ENCODE data around the gene CC2D2A. TPM values are rescaled to one million over a fixed set of nuclear protein-coding genes. Genes with fewer than 3 reads are reported as not detected.

The CC2D2A gene
- total and polyA plus RNA-seq, 2 of the 13 experiments (the other 11 are each of a cell fraction or from before 2014, with no cell fraction given) = 4.2 to 7.2 TPM

- no peak for TF ChIP-seq CSRNP2 (CRISPR knock-in tag; conservative IDR thresholded peaks at IDR 0.05; ENCODE audit: low read depth)
- TF ChIP-seq ZNF503 (CRISPR knock-in tag; IDR thresholded peaks at IDR 0.05) = no peak
- no peak for TF ChIP-seq ZNF3 (CRISPR knock-in tag; IDR thresholded peaks at IDR 0.05)
- no peak for TF ChIP-seq NAIF1 (CRISPR knock-in tag; IDR thresholded peaks at IDR 0.05; ENCODE audit: borderline replicate concordance)
- TF ChIP-seq ZBTB1 (CRISPR knock-in tag; IDR thresholded peaks at IDR 0.05; ENCODE audit: borderline replicate concordance) = no peak
- TF ChIP-seq NRL (CRISPR knock-in tag; IDR thresholded peaks at IDR 0.05; ENCODE audit: borderline replicate concordance) = no peak
- no peak for TF ChIP-seq SALL1 (CRISPR knock-in tag; IDR thresholded peaks at IDR 0.05)
- no peak for TF ChIP-seq CSRNP1 (CRISPR knock-in tag; IDR thresholded peaks at IDR 0.05)
- no peak for TF ChIP-seq KDM4B (CRISPR knock-in tag; IDR thresholded peaks at IDR 0.05)
- TF ChIP-seq NFKB2 (CRISPR knock-in tag; IDR thresholded peaks at IDR 0.05; ENCODE audit: borderline replicate concordance) = no peak
- TF ChIP-seq IKZF4 (CRISPR knock-in tag; IDR thresholded peaks at IDR 0.05; ENCODE audit: borderline replicate concordance, low read depth, not compliant biosample characterization) = no peak
- no peak for TF ChIP-seq SETDB1 (CRISPR knock-in tag; IDR thresholded peaks at IDR 0.05; ENCODE audit: borderline replicate concordance)
- TF ChIP-seq EZH2 (conservative IDR thresholded peaks at IDR 0.05; ENCODE audit: low read depth, low read length) = no peak
- TF ChIP-seq ZNF431 (CRISPR knock-in tag; IDR thresholded peaks at IDR 0.05; ENCODE audit: borderline replicate concordance, low read depth) = no peak
- TF ChIP-seq GLMP (CRISPR knock-in tag; IDR thresholded peaks at IDR 0.05; ENCODE audit: borderline replicate concordance) = no peak
- no peak for TF ChIP-seq GPBP1L1 (CRISPR knock-in tag; IDR thresholded peaks at IDR 0.05)
- TF ChIP-seq ZMYM2 (CRISPR knock-in tag; IDR thresholded peaks at IDR 0.05) = peak; percentile 33; the same call in 1 of the 2 replicates
- no peak for TF ChIP-seq YEATS2 (CRISPR knock-in tag; IDR thresholded peaks at IDR 0.05; ENCODE audit: borderline replicate concordance)
- TF ChIP-seq EP300 (IDR thresholded peaks at IDR 0.05; ENCODE audit: low read depth in 2 of 2, low read length in 2 of 2) = no peak
- TF ChIP-seq EP300 (CRISPR knock-in tag; IDR thresholded peaks at IDR 0.05; ENCODE audit: borderline replicate concordance) = no peak
- TF ChIP-seq ZBTB42 (CRISPR knock-in tag; IDR thresholded peaks at IDR 0.05) = no peak
- TF ChIP-seq AGO2 (optimal IDR thresholded peaks at IDR 0.05; ENCODE audit: low read depth, low read length) = no peak
- no peak for TF ChIP-seq ZFAT (CRISPR knock-in tag; conservative IDR thresholded peaks at IDR 0.05)
These were observed 180.3 kb downstream of the CC2D2A start (continued) for GRCh38 chr4:15649914-15650545.
